NCI-H2081 (cell line): ENCODE measurements around the gene OTOF.

ENCODE experiments used
- DNase-seq, 2 experiments: peaks; one replicate each; lab custom pipeline; 2025; lab: John Stamatoyannopoulos, UW

OTOF gene

DNA sequence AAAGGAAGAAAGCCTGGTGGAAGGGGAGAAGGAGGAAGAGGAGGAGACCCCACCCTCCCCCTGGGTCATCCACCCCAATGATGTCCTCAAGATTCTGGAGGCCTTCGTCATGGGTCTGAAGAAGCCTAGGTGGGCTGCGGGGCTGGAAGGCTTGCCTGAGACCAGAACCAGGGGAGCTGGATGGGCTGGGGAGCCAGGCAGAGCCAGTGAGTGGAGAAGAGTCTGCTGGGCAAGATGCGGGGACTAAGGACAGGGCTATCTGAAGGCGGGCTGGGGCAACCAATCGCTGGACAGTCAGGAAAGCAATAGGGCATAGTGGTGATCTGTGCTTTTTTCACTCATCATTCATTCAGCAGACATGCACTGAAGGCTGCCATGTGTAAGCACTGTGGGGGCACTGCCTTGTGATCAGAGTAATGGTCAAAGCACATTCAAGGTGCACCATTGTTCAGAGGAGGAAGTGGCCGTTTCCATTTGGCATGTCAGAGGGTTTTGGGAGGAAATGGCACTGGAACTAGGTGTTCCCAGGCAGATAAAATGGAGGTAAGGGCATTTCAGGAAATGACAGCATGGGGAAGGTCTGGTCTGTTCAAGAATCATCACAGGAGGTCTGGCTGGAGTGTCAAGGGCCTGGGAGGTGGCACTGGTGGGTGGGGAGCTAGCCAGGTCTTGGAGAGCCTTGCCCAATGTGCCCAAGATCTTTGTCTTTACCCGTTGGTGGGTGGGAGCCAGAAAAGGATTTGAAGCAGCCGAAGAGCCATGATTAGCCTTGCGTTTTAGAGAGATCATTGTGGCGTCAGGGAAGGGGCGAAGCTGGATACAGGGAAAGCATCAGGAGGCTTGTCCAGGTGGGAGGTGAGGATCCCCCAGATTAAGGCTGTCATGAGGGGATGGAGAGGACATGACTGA is 24.2 kb downstream of the OTOF start:
- DNase-seq, result no peak

GRCh38 chr2:26451700-26452099 is 26.2 kb downstream of the OTOF start:
- no peak for DNase-seq

- DNase-seq, result no peak
These were observed 27.8 kb downstream of the OTOF start for GRCh38 chr2:26450031-26450635.

GRCh38 chr2:26449278-26450030 is 28.5 kb downstream of the OTOF start:
- DNase-seq, result no peak

DNA sequence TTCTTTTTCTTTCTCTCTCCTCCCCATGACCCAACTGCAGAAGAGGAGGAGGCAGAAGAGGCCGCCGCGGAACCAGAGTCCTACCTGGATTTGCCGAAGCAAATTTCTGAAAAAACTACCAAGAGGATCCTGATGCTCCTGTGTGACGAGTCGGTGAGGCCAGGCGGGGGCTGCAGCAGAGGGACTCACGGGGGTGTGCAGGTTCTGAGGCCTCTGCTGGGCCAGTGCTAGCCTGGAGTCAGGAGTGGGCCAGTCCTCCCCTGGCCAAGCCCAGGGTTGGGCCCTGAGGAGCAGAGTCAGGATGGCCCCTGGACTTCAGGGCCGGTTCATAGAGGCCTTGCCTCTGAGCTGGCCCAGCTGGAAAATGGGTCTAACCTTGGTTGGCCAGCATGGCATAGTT is 29.3 kb downstream of the OTOF start:
- no peak for DNase-seq

DNA sequence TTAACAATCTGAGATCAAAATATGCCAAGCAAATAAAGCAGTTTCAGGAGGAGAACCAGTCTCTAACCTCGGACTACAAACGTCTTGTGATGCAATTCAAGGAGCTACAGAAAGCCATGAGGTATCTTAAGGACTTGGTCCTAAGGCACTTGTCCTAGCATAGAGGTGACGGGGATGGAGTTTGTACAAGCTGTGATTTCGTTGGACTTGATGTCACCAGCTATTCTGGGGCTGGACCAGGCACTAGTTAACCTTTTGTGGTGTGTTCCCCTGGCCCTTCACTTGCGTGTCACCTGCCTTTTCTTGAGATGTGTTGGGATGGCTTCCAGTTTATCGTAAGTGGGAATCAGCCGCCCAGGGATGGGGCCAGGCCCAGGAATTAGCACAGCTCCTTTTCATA is 33.7 kb downstream of the OTOF start:
- no peak for DNase-seq

DNA sequence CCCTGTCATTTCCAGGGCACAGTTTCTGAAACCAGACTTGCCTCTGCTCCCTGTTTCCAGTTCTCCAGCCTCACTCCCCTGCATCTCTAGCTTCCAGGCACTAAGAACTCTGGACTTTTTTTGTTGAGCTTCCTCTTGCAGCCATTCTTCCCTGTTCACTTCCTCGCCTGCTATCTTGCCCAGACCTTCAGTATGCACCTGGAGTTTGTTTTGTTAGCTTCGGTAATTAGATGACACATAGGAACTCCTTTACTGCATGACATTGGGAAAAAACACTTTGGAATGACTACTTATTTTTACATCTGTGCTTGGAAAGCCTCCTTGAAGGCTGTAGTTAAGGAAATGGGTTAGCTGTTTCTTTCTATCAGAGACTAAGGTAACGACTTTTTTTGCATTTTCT is 35.2 kb downstream of the OTOF start:
- DNase-seq, result no peak

DNA sequence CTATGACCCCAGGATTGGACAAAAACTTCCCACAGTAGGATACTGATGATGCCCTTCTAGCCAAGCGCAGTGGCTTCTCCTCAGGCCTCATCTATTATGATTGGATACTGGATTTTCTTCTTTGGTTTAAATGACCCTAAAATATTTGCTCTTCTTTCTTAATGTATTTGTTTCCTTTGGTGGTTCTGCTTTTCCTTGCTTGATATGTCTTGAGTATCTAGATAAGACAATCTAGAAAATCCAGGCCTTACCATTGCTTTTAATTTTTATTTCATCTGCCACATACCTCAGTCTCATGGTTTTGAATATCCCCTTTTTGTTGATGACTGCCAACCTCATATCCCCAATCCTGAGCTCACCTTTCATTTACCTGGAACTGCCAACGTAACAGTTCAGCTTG is 35.6 kb downstream of the OTOF start:
- no peak for DNase-seq

- DNase-seq, result no peak
These were observed 39.0 kb downstream of the OTOF start for GRCh38 chr2:26438926-26439325.

DNA sequence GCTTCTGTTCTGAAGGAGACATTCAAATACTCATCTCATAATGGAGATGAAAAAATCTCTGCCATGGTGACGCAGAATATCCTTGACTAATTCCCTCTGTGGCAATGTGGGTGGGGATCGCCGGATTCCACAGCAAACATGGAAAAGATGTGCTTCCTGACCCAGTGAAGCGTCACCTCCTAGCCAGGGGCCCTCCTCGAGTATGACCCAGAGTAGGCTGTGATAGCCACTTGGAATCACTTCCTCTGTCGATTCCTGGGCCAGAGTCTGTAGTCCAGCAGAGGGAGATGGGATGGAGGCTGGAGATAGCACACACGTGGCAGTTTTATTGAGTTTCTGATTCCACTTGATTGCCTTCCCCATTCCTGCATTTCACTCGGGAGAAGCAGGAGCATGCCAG is 39.4 kb downstream of the OTOF start:
- DNase-seq, result no peak

DNA sequence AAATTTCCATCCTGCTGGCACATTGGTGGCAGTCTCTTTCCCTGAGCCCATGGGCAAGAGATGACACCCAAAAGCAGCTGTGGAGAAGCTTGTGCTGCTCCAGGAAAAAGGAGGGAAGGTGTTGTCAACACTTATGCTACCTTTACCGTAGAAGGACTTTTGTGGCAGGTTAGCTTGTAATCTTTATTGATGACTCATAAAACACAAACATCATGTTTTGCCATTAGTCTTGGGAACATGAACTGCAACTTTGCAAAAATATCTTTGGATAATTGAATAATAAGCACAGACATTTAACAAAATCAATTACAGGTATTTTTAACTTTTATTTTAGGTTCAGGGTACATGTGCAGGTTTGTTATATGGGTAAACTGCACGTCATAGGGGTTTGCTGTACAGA is 42.8 kb downstream of the OTOF start:
- DNase-seq, result no peak

GRCh38 chr2:26432859-26433258 is 45.1 kb downstream of the OTOF start:
- no peak for DNase-seq

DNA sequence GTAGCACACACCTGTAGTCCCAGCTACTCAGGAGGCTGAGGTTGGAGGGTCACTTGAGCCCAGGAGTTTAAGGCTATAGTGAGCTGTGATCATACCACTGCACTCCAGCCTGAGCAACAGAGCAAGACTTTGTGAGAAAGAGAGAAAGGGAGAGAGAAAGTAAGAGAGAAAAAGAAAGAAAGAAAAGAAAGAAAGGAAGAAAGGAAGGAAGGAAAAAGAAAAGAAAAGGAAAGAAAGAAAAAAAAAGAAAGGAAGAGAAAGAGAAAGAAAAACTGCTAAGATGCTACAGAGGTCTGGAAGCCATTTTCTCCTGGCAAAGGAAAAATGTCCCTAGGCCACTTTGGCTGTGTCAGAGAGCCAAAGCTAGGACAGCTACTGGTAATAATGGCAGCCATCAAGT is 45.6 kb downstream of the OTOF start:
- no peak for DNase-seq

GRCh38 chr2:26430826-26431225 is 47.1 kb downstream of the OTOF start:
- DNase-seq, result no peak

DNA sequence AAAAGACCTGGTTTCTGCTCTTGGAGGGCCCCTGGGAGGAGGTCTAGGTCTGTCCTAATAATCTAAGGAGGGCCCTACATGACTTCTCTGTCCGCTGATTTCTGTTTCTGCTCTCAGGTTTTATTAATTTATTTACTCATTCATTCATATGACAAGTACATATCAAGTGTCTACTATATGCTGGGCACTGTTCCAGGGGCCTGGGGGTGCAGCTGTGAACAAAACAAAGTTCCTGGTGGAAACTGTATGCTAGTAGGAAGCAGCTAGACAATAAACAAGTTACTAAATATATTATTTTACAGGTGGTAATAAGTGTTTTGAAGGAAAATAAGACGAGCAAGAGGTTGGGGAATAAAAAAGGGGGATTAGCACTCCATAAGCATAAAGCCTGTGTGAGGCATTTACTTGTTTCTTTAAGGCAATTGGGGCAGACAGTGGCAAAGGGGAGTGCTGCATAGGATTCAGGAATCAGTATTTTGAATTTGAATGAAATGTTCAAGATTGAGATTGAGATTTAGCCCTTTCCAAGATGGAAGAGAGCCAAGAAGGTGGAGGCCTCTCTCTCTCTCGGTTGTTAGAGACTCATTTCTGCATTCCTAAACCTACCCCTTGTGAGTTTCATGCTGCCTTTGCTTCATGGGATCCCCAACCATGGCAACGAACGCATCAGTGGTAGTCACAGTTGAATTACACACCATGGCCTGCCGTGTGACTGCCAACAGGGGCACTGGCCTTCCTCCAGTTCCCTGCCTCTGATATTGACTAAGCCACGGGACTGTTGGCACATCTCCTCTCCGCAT is 47.9 kb downstream of the OTOF start:
- peak; percentile 77 to 78 for DNase-seq

- no peak for DNase-seq
These were observed 49.1 kb downstream of the OTOF start for GRCh38 chr2:26428846-26429245.

GRCh38 chr2:26424221-26424620 is 53.7 kb downstream of the OTOF start:
- no peak for DNase-seq

GRCh38 chr2:26423750-26424149 is 54.2 kb downstream of the OTOF start:
- no peak for DNase-seq

DNA sequence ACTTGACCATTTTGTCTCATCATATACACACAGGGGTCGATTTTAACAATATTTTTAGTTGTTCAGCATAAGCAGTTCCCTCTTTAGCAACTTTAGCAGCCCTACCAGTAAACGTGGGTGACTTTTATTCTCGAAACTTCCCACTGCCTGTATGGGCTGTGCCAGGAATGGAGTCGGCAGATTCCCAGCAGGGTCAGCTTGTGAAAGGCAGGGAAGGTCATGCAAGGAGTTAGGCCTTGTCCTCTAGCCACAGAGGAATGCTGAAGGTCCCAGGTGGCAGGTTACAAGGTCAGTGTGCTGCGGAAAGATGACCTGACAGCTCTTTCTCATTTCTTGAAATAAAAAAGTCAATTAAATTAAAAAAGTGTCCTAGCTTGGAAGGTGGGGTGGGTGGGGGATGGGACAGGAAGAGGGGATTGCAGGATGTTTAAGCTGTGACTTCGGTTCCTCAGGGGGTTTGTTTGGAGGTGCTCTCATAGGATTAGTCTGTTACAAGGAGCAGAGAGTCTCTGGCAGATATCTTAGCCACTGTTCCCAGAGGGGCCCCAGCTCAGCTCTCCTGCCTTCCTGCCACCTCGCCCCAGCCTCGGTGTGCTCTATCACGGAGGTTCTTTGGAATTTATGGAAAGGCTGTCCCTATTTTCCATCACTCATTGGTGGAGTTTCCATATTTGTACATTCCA is 54.8 kb downstream of the OTOF start:
- no peak for DNase-seq

GRCh38 chr2:26421961-26422360 is 56.0 kb downstream of the OTOF start:
- DNase-seq, result no peak

GRCh38 chr2:26414311-26414710 is 63.6 kb downstream of the OTOF start:
- peak in 1 of 2 experiments; percentile 16 for DNase-seq
